Left hindlimb (tissue), 1 donor: Measurements from ENCODE around the gene CMSS1.

Experiments
- DNase-seq: peaks from one replicate; pipeline ENCODE4 v3.0.0-alpha.2; 2018

The CMSS1 gene

GRCh38 chr3:99875929-99876841 lies 58.5 kb downstream of the CMSS1 start:
- DNase-seq = peak; percentile 91

DNA sequence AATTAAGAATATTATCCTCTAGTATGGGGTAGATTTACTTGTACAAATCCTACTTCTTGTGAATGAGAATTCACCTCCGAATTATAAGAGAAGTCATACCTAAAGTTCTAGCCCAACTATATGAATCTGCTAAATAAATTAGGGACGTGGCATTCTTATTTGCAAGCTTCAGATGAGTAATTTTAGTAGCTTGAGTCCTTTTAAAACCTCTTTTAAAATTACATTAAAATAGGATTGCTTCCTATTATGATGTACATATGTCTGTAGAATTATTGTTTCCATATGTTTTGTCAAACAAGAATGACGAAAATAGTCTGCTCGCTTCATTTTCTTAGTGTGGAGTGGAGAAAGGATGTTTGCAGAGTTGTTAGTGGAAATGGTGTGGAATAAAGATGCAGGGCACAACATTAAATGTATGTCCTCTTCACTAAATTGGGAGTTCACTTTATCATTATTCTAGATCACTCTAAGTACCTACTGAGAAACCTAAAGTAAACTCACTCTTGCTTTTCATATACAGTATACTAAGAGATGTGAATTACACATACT lies 59.4 kb downstream of the CMSS1 start:
- DNase-seq = no peak

DNA sequence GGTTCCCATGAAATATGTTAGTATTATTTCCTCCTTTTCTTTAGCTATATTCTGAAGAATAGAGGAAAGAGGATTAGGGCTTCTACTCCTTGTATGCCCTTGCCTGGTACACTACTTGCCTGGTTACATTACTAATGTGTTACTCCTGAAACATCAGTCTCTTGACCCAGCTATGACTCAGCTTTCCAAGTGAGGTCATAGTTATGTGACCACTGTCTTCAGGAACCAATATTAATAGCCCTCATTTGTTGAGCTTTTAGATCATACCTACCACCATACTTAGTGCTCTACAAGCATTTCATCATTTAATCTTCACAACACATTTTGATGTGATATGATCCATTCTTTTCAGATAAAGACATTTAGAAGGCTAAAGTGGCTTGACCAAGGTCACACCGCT lies 60.3 kb downstream of the CMSS1 start:
- DNase-seq = no peak

DNA sequence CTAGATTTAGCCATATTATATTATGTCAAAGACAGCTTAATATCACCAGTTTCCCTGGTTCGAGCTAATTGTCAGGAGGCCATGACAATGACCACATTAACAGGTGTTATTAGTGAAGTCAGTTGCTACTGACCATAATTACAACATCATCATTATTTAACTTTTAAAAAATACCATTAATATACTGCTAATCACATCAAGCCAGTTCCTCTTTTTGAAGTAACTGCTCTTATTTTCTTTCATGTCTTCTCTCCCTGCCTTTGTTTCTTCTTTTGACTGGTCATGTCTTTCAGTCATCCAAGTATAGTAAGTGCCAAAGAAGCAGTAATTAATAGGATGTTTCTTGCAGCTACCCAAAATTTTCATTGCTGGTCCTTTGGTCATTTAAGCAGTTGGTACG lies 61.6 kb downstream of the CMSS1 start:
- no peak for DNase-seq

GRCh38 chr3:99881121-99881524 lies 63.5 kb downstream of the CMSS1 start:
- DNase-seq = no peak

- DNase-seq = no peak
Observed at GRCh38 chr3:99882436-99883137, 64.9 kb downstream of the CMSS1 start.

- no peak for DNase-seq
Observed at GRCh38 chr3:99883138-99883461, 65.4 kb downstream of the CMSS1 start.

DNA sequence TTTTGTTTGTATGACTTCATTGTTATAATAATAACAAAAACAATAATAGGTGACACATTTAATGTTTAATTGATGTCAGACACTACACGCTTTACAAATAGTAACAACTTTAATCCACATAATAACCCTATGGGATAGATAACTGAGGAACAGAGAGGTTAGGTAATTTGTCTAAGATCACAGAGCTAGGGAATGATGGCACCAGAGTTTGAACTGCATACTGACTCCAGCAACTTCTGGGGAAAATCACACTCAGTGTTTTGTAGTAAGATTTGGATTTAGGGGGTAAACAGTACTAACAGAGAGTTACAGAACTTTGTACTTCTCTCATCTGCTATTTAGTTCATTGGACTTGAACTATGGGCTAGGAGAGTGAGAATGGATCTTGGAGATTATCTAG lies 66.0 kb downstream of the CMSS1 start:
- no peak for DNase-seq

DNA sequence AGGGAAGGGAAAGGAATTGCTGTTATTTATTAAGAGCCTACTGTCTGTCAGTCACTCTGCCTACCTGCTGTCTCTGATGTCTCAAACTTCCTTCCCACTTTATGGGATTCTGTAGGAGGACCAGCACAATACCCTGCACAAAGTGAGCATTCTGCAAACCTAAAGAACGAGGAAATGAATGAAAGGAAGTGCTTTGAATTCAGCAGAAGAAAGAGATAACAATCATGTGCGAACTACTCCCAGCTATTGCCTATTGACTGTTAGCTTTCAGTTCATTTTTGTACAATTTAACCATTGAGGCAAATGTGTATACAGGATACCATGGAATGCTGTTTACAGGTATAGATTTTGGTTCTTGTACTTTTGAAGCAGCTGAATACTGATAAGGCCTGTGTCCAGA lies 66.8 kb downstream of the CMSS1 start:
- no peak for DNase-seq

DNA sequence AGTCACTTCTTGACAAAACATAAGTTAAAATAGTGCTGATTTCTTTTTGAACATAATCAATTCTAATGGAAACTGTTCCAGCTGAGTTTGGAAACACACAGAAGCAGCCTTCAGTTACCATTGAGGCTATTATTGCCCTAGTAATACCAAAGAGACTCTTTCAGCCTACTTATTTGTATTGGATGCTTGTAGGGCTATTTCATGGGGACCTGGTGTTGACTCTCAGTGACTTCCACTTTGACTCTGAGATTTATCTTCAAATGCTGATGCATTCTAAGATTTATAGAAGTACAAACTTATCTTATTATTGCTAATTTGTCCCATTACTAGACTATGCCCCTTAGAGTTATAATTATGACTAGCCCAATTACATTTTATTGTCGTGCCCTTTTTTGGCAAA lies 67.4 kb downstream of the CMSS1 start:
- no peak for DNase-seq

- DNase-seq = no peak
Observed at GRCh38 chr3:99885851-99886250, 68.2 kb downstream of the CMSS1 start.

GRCh38 chr3:99891610-99892285 lies 74.1 kb downstream of the CMSS1 start:
- no peak for DNase-seq

DNA sequence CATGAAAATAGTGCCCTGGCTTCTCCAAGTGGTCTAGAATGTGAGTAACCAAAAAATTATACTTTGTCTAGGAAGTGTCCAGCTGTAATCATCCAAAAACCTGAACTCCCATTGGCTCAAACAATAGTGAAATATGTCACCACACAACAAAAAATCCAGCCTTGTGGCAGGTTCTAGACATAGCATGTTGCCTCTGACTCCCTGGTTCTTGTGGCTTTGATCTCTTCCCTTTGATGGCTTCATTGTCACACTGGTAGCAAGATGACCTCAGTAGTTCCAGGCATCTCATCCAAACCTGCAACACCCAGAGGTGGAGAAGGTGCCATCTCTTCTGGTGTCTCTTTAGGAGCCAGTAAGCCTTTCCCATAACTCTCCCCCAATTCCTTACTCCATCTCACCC lies 74.7 kb downstream of the CMSS1 start:
- no peak for DNase-seq

DNA sequence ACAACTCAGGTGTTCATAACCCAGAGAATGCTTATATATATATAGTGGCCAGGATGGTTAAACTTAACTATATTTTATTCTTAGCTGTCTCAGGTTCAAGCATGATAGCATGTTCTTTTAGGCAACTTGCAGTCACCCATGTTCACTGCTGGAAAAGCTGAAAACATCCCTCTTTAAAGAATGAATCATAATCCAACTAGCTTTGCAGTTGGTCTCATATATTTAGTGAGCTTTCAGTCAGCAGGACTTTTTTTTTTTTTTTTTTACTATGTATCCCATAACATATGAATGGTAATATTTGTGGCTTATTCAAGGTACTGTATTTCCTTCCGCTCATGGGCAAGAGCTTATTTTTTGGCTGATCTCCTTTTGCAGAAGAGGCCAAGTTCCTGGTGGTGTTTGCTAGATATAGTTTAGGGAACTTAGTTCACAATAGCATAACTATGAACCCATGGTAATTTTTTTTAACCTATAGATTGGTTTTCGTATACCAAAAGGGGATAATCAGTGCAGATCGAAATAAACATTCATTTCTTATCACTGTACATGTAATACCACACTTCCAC lies 77.6 kb downstream of the CMSS1 start:
- DNase-seq = no peak

GRCh38 chr3:99895703-99896441 lies 78.2 kb downstream of the CMSS1 start:
- DNase-seq = no peak

- no peak for DNase-seq
Observed at GRCh38 chr3:99896482-99896881, 78.8 kb downstream of the CMSS1 start.

DNA sequence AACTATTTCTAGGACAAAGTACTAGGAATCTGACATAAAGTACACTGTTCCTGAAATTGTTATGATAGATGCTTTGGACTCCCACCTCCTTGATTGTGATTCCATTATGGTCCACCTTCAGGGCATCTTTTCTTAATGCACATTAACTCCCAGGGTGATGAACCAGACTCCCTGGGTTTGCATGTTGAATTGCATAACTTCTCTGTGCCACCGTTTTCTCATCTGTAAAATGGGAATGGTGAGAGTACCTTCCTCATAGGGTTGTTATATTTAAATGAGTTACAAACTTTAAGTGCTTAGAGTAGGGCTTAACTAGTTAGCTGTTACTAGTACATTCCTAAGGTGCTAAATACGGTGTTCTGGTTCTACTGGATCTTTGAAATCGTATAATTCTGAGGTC lies 81.9 kb downstream of the CMSS1 start:
- no peak for DNase-seq

- DNase-seq = no peak
Observed at GRCh38 chr3:99900248-99900647, 82.6 kb downstream of the CMSS1 start.

- no peak for DNase-seq
Observed at GRCh38 chr3:99901200-99901926, 83.7 kb downstream of the CMSS1 start.

- DNase-seq = no peak
Observed at GRCh38 chr3:99902091-99902490, 84.4 kb downstream of the CMSS1 start.

DNA sequence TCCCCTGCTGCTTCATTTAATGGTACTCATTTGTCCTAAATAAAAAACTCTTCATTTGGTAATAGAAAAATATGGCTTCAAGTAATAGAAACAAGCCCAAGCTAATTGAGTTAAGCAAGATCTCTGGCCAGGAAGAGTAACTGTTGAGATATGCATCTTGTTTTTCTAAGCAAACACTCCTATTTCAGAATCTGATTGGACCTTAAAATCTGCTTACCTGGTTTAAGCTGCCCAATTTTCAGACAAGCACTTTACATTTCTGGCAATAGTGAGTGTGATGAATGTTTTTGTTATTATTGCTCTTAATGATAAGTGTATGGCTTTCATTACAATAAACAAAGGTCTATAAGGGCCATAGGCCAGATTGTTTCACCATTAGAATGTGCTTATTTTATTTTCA lies 86.2 kb downstream of the CMSS1 start:
- DNase-seq = no peak
